NOMO-1 (cell line): ENCODE data around the gene RAB40C.

Source experiments
- DNase-seq, 2 experiments: peaks; one replicate each; lab custom pipeline; 2025; ENCODE audit not compliant: unreplicated experiment in 2 of 2; lab: John Stamatoyannopoulos, UW

RAB40C gene

GRCh38 chr16:678209-678857, 88.5 kb downstream of the RAB40C start:
- DNase-seq = no peak
